22Rv1 (cell line): ENCODE results near the gene IFNG.

Experiments
- CTCF ChIP-seq: fragments of 450-650 bp; IDR thresholded peaks from 2 replicates; pipeline ENCODE4 v1.5.1; 2017; ENCODE audit warnings: mild to moderate bottlenecking
- ZFX ChIP-seq: fragments of 450-650 bp; IDR thresholded peaks from 2 replicates; pipeline ENCODE4 v1.6.1; 2017; ENCODE audit warnings: antibody characterized with exemption, borderline replicate concordance

GRCh38 chr12:68199127-68199526, 39.6 kb upstream of the IFNG start:
- TF ChIP-seq CTCF, result no peak
- no peak for TF ChIP-seq ZFX
